Measurements from ENCODE around the gene ENTPD5.

The ENTPD5 gene, protein sequence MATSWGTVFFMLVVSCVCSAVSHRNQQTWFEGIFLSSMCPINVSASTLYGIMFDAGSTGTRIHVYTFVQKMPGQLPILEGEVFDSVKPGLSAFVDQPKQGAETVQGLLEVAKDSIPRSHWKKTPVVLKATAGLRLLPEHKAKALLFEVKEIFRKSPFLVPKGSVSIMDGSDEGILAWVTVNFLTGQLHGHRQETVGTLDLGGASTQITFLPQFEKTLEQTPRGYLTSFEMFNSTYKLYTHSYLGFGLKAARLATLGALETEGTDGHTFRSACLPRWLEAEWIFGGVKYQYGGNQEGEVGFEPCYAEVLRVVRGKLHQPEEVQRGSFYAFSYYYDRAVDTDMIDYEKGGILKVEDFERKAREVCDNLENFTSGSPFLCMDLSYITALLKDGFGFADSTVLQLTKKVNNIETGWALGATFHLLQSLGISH

DNA sequence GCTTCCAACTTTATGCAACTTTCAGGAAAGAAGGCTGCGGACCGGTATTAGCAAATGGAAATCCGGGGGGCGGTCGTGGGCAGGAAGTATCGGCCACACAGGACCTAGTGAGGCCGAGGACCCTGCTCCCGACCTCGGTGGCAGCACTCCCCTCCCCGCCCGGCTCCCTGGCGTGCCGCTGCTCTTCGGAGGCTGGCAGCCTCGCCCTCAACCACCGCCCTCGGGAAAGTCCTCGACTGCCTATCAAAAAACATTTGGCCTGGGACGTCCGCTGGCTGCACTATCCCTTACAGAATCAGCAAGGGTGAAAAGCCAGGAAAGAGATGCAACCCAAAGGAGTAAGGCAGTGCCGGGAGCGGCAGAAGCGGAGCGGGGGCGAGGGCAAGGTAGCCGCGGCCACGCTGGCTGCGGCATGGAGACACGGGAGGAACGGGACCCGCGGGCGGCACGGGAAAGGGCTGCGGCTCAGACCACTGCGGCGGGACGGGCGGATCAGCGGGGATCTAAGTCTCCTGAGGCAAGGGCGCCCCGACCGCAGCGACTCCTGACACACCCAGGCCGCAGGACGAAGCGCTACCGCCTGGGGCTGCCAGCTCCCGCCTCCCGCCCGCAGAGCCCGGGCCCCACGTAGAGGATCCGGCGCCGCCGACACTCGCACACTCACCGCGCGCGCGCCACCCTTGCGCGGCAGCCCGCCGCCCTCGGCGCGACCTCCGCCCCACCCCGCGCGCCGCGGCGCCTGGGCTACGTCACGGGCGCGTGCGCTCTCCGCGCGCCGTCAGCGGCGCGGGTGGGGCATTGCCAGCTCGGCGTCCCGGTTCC, at the start of gene ENTPD5, which contains the start of gene BBOF1:
Gene ENTPD5 (minus strand): TSS at position 703 of the 822 bp plus-strand sequence. CDS start 31,186 bp downstream, outside the sequence.
Gene BBOF1 (plus strand): TSS at position 764 of the 822 bp plus-strand sequence. CDS start 130 bp downstream, outside the sequence.
- peak; percentile 88 for DNase-seq (ENCODE audit: low spot score)

DNA sequence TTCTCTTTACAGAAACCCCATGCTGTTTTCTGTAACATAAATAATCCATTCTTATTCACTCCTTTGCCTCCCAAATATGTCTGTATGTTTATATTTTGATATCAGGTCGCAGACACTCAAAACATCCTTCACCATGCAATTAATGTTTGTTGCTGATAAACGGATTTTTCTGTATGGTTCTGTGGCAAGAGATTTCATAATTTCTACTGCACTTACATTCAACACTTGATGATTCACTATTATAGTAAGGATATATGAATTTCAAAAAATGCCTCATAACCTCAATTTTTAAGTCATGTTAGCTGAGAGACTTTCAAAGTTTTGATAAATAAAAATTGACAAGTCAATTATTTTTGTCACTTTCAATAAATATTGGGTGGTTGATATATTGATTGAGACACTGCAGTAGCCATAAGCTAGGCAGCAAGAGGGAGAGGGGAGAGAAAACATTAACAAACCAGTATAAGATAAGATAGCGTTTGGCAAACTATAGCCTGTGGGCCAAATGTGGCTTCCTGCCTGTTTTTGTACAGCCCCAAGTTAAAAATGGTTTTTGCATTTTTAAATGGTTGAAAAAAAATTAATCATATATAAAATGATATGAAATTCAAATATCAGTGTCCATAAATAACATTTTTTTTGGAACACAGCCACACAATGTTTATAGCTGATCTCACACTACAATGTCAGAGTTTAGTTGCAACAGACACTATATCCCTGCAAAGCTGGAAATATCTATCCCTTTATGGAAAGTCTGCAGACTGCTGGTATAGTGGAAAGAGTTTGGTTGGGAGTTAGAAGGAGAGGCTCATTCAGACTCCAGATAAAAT, 46.9 kb upstream of the ENTPD5 start:
- DNase-seq (ENCODE audit: low spot score) = no peak

DNA sequence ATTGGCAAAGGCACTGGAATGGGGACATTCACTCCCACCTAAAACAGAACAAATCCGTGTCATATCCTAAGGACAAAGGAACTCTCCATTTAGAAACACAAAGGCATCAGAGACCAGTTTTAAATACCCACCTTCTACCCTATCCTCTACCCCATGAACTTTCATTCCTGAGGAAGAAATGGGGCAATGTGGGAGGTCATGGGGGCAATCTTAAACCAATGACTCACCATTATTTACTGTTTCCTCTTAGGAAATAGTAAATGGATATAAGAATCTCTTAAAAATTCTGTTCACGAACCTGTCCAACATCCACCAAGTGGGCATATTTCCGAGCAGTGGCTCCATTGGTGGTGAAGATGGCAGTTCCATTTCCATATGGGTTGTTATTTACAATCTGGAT, 45.8 kb upstream of the ENTPD5 start:
- no peak for DNase-seq (ENCODE audit: low spot score)

DNA sequence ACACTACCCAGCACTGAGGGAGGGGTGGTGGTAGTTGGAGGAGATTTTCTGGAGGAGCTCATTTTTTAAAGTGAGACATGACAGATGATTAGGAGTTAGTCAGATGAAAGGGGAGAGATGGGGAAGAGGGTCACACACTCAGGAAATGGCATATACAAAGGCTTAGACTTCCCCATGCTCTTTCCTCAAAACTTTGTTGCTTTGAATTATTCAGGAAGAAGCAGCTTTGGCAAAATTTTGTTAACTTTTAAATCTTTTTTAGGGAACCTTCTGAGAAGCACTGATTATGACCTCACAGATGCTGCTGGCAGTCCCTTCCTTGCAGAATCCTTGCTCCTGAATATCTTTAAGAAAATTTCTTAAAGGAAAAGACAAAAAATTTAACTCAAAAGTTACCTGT, 45.3 kb upstream of the ENTPD5 start:
- no peak for DNase-seq (ENCODE audit: low spot score)

DNA sequence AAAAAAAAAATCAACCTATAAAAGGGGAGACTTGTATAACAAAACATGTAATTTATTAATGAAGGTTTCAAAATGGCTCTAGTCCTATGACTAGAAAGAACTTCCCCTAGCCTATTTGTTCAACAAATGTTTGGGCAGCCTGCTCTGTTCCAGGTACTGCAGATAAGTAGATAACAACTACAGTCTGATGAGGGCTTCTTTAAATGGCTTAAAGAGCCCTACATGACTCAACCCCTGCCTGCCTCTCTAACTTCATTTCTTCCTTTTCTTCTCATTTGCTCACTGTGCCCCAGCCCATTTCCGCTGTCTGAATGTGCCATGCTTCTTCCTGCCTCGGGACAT, 43.7 kb upstream of the ENTPD5 start:
- no peak for DNase-seq (ENCODE audit: low spot score)

DNA sequence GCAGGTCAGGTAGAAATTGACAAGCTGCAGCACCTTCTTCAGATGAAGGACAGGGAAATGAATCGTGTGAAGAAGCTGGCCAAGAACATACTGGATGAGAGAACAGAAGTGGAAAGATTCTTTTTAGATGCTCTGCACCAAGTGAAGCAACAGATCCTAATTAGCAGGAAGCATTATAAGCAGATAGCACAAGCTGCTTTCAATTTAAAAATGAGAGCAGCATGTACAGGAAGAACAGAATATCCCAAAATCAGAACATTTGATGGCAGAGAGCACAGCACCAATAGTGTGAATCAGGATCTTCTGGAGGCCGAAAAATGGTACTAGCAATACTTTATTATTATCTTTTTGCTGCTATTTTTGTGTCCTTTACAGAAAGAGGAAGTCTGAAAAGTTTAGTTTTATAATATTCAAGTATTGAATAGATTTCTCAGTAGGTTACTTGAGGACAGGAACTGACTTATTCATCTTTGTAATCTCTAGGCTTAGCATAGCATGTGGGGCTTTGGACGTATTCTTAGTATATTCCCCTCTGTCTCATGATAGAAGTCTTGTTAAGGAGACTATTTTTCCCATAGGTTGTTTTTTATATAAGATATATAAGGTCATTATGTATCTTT, 30.9 kb upstream of the ENTPD5 start:
- no peak for DNase-seq (ENCODE audit: low spot score)

DNA sequence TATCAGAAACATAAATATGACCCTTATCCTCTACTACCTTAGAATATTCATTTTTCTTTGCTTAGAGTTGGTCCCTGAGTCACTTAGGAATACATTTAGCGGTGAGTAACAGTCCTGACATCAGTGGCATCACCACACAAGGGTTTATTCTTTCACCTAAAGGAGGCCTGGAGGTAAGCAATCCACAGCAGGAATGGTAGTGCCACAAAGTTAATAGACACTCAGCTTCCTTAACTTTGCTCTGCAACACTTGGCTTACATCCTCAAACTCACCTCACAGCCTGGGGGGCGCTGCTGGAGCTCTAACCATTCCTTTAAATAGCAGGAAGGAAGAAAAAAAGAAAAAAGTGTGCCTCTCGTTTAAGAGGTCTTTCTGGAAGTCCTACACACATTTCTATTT, 29.2 kb upstream of the ENTPD5 start:
- DNase-seq (ENCODE audit: low spot score) = no peak

DNA sequence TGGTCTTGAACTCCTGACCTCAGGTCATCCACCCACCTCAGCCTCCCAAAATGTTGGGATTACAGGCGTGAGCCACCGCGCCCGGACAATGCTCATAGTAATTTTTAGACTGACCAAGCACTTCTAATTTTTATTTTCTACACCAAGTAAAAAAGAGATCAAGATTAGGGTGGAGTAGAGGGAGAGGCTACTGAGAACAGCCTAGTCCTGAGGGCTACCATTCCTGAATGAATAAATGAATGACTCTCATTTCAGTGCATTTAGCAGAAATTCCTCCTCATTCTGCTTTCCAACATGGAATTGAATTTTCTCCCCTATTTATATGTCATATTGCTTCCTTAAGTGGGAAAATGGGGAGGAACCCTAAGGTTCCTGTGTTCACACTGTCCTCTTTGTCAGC, 26.4 kb upstream of the ENTPD5 start:
- DNase-seq (ENCODE audit: low spot score) = no peak

DNA sequence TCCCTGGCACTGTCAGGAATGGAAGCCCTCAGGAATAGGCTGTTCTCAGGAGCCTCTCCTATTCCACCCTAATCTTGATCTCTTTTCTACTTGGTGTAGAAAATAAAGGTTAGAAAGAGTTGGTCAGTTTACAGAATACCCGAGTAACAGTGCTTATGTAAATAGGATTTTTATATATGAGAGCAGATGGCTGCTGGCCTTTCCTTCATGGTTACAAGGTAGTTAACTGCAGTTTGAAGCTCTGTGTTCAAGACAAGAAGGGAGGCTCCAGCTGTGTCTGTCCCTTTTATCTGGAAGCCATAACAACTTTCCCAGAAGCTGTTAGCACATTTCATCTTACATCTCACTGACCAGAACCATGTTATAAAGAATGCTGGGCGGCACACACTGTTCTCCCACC, 23.2 kb upstream of the ENTPD5 start:
- DNase-seq (ENCODE audit: low spot score) = no peak

DNA sequence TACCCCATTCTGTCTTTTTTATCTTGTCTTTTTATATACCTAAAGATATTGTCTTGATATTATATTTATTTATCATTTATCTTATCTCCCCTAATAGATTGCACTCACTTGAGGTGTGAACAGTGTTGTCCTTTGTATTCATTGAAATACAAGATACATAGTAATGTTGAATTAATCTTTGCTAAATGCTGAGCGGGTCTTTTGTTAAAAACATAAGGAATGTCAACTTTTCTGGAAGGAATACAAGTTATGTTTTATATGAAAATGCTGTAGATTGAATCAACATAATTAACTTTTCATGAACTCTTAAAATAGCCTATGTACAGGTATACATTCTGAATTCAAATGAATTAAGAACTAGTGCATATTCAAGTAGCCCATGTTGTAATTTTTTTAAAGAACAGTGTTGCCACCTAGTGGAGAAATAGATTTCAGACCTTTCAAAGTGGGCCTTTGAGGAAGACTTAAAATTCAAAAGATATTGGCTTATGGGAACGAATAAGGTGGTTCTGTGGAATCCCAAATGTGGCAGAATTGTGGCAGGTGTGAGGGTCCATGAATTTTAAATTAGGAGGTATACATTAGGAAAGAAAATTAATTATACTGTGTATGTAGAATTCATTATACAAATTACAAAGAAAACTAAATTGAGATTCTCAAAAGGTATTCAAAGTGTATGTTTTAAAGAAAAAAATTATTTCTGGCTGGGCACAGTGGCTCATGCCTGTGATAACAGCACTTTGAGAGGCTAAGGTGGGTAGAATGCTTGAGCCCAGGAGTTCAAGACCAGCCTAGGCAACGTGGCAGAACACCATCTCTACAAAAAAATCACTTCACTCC, 19.2 kb upstream of the ENTPD5 start:
- DNase-seq (ENCODE audit: low spot score) = no peak

DNA sequence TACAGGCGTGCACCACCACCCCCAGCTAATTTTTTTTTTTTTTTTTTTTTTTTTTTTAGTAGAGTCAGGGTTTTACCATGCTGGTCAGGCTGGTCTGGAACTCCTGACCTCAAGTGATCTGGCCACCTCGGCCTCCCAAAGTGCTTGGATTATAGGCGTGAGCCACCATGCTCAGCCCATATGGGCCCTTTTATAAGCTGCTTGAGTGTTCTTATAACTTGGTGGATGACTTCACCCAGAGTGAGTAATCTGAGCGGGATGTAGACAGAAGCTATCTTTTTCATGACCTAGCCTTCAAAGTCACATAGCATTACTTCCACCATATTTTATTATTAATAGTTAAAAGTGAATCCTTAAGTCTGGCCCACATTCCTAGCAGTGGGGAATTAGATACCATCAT, 16.5 kb upstream of the ENTPD5 start:
- DNase-seq (ENCODE audit: low spot score) = no peak

DNA sequence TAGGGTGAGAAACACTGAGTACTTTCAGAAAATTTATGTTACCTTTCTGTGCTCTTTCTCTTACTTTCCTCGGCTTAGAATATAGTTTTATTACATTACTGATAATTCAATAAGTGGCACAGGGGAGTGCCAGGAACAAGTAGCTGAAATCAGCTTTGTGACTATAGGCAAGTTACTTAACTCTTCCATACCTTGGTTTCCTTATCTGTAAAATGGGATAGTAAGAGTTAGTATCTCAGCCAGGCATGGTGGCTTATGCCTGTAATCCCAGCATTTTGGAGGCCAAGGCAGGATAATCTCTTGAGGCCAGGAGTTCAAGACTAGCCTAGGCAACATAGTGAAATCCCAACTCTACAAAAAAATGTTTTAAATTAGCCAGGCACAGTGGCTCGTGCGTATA, 15.5 kb upstream of the ENTPD5 start:
- DNase-seq (ENCODE audit: low spot score) = no peak

DNA sequence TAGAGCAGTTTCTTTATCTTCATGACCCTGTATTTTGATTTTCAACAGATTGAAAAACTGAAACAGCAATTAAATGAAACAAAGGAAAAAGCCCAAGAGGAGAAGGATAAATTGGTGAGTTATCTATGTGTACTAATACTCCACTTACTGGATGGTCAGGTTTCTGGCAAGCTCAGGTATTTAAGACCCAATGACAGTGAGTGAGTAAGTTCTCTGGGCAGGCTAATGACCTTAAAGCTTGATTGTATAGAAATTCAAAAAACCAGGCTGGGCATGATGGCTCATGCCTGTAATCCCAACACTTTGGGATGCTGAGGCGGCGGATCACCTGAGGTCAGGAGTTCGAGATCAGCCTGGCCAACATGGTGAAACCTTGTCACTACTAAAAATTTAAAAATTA, 10.0 kb upstream of the ENTPD5 start:
- no peak for DNase-seq (ENCODE audit: low spot score)

DNA sequence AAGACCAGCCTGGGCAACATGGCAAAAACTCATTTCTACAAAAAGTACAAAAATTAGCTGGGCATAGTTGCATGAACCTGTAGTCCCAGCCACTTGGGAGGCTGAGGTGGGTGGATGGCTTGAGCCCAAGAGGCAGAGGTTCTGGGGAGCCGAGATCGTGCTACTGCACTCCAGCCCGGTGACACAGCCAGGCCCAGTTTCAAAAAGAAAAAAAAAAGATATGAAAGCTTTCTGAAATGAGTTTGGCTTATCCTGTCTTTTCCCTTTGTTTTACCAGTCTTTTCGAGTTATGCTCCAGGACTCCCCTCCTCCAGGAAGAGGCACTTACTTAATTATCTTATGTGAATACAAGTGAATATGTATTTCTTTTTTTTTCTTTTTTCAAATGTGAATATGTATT, 3.3 kb upstream of the ENTPD5 start:
- no peak for DNase-seq (ENCODE audit: low spot score)

DNA sequence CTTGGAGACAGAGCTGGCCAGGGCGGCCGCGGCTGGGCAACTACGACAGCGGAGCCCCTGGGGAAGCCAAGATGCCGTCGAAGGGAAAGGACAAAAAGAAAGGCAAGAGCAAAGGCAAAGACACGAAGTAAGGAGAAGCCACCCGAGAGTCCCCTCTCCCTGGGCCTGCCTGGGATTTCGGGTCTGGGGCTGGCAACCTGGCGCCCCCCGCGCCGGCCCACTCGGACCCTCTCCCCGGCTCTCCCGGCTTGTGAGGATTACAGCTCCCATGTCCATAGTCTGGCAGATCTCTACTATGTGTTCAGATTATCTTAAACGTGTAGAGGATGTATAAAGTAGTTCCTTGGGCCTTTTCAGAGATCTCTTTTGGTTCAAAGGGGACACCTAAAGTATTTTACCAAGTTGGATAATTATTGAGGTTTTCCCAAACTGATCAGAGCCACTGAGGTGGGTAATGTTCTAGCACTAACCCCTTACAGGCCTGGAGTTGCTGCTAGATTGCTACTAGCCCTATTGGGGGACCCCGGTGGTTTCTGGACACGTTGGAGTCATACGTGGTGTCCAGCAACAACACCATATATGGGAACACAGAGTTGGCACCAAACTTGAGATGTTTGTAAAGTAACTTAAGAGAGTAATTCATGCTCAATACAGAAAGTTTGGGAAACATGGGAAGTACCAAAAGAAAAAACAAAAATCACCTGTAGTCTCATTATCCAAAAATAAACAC, 485 bp upstream of the ENTPD5 start:
- no peak for DNase-seq (ENCODE audit: low spot score)

DNA sequence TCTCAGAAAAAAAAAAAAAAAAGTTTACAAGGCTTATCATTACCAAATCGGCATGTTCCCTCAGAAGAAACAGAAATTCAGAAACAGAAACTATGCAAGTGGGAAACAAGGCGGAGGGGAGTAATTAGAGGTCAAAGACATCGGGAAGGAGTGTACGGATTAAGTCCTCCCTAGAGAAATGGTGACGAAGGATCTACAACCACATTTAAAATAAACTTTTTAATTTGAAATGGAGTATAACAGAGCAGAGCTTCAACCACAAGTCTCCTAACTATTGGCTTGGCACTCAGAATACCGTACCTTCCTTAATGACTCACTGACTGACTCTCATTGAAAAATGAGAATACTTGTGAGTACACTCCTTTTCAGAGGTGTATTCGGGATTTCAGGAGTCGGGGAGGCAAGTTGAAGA, 908 bp downstream of the ENTPD5 start:
- DNase-seq (ENCODE audit: low spot score) = no peak

DNA sequence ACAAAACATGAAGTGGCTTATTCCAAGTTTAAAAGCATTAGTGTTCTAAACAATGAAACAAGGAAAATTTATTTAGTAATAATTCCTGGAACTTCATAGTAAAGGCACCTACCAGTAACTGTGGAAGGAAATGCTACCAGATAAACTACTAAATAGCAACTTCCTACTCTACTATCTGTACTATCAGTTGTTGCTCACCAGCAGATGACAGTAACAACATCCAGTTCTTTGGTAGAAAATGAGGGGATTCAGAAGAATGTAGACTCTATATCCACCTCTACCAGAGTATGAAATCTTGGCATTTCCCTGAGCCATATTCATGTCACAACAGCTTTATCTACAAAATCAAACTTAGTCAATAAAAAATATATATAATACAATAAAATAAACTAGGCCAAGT, 3.1 kb downstream of the ENTPD5 start:
- no peak for DNase-seq (ENCODE audit: low spot score)

DNA sequence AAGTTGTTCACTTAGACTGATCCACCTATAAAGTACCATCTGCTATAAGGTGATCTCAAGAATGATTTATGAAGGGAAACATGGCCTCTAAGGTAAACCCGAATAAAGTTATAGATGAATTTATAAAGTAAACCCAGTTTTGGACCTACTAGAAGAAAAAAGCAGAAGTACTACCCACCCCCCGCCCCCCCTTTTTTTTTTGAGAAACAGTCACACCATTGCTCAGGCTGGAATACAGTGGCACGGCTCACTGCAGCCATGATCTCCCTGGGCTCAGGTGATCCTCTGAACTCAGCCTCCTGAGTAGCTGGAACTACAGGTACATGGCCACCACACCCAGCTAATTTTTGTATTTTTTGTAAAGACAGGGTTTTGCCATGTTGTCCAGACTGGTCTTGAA, 3.9 kb downstream of the ENTPD5 start:
- no peak for DNase-seq (ENCODE audit: low spot score)

DNA sequence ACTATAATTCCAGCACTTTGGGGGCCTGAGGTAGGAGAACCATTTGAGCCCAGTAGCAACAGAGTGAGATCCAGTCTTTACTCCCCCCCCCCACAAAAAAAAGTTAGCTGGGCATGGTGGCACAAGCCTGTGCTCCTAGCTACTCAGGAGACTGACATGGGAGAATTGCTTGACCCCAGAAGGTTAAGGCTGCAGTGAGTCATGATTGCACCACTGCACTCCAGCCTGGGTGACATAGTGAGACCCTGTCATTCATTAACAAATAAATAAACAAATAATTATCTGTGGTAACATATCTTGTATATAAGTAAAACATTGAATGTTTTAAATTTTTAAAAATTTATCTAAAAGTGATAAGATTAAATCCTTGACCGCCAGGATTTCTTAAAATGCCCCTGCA, 4.8 kb downstream of the ENTPD5 start:
- no peak for DNase-seq (ENCODE audit: low spot score)

DNA sequence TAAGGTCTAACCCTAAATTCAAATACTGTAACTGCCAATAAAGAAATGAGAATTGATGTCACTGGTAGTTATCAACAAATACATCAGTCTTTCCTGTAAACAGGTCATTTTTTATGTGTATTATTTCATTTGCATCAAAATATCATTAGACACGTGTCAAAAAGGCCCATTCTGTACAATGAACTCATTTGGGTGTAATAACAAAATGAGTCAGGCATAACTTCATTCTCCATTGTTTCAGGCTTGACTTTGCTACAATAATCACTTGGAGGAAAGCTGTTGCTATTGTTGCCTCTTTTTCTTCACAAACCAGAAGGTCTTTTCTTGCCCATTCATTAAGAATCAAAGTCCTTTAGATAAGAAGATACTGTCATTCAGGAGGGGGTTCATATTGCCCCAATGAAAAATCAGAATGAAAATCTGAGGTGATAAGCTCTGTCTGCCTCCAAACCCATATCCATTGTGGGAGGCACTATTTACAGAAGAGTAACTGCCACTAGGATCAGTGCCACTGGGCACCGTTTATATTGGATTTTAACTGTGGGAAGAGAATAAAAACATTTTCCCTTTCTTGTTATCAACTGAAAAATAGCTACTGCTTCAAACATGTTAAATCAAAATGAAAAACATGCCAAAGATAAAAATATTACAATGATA, 10.1 kb downstream of the ENTPD5 start:
- DNase-seq (ENCODE audit: low spot score) = no peak

Data from ecto neural progenitor cell (in vitro differentiated cells).